8988T (cell line): ENCODE results near the gene FAF1.

Experiments used
- DNase-seq: peaks from one replicate; pipeline ENCODE4 v3.0.0; 2011

FAF1 gene

DNA sequence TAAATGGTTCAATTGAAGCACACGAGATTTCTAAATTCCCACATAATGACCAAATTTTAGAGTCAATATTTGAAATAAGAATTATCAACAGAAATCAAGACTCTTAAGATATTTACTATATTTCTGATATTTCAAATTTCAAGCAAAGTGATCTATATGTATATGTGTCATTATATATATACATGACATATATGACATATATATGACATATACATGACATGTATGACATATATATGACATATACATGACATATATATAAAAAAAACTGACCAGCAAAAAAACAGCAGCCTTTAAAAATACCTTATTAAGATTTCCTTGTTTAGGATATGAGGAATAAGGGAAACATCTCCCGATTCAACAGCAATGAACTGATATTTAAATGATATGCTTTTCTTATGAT is 266.2 kb downstream of the FAF1 start:
- no peak for DNase-seq

DNA sequence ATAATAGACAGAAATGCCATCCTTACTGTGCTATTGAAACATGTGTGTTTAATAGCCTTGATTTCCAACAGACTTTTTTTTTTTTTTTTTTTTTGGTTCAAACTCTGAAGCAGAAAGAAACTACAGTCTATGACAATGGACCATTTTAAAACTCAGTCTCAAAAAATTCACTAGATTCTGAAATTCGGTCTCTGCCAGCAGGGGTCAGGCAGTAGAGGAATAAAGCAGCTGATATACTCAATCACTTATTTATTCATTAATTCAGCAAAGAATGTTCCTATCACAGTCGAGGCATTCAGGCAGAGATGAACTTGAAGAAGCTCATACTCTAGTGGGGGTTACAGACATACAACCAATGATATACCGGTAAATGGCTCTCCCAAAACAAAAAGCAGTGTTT is 275.9 kb downstream of the FAF1 start:
- no peak for DNase-seq

DNA sequence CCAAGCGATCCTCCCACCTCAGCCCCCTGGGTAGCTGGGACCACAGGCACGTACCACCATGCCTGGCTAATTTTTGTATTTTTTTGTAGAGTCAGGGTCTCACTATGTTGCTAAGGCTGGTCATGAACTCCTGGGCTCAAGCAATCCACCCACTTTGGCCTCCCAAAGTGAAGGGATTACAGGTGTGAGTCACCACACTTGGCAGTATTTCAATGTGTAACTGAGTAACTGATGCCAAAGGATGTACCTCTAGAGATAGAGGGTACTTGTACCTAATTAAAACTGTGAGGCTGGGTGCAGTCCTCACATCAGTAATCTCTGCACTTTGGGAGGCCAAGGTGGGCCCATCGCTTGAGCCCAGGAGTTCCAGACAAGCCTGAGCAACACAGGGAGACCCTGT is 278.1 kb downstream of the FAF1 start:
- no peak for DNase-seq

DNA sequence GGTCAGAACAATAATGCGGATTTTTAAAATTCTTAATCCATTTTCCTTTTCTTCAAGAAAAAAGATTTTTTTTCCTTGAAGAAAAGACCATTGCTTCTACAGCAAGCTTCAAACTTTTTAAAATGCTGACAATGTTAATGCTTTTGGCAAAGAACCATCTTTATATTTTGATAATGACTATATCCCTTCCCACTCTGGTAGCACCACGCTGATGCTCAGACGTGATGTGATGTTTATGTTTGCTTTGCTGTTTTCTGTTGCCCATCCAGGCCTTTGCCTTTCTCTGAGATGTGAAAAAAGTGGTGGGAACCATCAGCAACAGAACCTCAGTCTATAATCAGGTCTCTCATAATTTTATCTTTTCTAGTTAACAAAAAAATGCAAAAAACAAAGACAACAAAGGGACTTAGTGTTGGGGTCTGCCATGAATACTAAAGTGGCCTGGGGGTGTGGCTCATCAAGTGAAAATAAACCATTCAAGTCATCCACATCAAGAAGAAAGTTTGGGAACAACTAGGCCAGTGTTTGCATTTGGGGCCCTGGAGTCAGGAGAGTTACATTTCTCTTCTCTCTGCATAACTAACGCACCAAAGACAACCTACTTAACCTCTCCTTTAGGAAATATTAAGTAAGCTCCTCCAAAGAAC is 292.2 kb downstream of the FAF1 start:
- no peak for DNase-seq

DNA sequence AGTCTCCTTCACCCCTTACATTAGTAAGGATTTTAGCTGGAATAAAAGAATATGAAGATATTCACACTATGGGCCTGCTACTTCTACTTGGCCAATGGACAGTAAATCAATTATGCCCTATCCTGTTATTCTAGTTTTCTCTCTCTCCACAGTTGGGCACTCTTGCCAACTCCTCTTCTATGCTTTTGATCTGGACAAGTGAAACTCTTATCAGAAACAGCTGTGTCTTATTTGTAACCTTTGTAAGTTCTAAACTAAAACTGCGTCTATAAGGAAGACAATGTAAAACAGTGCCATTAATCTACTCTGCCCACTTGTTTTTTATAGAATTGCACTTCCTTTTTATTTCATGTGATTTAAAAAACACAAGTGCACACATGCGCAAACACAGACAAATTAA is 292.8 kb downstream of the FAF1 start:
- DNase-seq = no peak

DNA sequence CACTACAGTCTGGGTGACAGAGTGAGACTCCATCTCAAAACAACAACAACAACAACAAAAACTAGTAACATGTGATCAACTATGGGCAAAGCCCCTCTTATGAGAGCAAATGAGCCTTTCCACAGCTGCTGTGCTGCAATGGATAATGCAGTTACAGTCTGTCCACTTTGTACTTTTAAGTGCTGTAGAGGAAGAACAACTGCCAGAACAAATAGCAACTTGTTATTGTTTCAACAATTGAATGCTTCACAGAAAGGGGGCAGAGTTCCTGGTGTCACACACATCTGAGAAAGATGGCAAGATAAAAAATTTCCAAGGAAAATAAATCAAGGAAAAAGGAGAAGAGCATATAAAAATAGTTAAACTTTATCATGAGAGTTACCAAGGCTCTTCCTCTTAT is 293.2 kb downstream of the FAF1 start:
- no peak for DNase-seq

DNA sequence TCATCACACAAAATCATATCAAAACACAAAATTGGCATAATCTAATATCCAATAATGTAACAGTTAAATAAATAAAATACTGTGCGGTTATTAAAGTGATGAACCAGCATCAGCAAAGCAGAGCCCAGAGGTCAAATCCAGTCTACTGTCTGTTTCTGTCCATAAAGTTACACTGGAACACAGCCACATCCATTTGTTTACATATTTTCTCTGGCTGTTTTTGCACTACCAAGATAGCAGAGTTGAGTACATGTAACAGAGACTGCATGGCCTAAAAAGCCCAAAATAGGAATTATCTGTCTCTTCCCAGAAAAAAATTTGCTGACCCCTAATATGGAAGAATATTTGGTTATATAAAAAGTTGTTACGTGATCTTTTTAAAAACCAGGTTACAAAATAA is 294.7 kb downstream of the FAF1 start:
- DNase-seq = no peak

DNA sequence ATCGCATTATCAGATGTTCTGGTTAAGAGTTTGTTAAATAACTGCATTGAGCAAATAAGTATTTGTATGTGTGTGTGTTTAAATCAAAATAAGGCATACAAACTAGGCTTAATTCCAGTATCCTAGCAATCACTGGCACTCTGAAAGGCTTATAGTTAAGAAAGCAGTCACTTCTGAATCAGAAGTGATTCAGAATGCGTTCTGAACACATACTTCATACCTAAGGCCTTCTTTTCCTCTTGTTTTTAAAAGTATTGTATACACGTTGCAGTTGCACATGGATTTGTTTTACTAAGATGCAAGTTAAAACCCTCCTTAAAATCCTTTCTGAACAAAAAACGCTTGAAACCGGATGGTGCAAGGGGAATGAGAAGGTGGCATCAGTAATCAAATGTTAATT is 298.4 kb downstream of the FAF1 start:
- no peak for DNase-seq

DNA sequence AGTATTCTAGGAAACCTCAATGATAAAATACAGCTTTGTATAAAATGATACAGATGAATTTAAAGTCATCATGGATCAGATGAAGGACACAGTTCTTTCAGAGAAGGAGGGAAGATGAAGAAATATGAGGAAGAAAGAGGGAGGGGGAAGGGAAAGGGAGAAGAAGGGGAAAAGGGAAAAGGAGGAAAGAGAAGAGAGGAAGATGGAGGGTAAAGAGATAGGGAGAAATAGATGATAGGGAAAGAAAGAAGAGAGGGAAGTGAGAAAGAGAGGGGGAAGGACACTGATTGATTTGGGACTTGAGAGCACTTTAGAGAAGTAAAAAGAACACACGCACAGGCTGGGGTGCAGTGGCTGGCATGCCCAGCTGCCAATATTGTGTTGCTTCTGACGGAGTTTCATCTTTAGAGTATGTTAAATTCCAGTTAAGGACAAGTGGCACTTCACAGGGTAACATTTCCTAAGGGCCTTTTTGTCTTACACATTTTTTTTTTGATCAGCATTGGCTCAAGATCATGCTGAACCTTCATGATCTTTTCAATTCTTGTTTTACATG is 300.9 kb downstream of the FAF1 start:
- DNase-seq = no peak

DNA sequence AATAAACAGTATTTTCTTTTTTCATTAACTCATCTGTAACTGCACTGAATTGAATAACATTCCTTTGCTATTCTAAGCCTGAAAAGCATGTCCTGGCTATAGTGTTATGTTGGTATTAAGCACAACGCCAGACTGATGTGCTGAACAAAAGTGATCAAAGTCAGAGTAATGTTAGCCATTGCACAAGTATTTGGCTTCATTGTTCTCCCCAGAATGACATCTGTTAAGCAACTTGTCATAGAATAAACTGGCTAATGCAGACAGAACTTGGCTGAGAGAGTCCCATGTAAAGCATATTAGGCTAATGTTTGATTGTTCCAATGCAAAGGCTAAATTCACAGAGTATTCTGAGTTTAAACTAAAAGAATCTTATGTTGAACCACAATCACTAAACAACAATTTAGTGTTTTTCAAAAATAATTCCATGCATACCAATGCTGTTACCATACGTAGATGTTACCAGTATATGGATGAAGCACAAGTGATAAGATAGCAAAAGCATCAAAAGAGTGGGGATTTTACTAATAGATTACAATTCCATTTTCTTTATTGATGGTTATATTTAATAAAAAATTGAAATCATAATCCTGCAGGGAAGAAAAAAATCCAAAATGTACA is 301.5 kb downstream of the FAF1 start:
- DNase-seq = no peak

DNA sequence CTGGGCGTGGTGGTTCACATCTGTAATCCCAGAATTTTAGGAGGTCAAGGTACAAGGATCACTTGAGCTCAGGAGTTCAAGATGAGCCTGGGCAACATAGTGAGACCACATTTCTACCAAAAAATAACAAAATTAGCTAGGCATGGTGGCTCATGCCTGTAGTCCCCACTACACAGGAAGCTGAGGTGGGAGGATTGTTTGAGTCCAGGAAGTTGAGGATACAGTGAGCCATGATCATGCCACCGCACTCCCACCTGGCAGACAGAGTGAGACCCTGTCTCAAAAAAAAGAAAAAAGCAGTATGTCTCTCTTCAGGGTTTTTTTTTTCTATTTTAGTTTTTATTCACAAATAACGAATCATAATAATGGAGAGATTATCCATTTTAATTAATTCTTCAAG is 303.1 kb downstream of the FAF1 start:
- no peak for DNase-seq

DNA sequence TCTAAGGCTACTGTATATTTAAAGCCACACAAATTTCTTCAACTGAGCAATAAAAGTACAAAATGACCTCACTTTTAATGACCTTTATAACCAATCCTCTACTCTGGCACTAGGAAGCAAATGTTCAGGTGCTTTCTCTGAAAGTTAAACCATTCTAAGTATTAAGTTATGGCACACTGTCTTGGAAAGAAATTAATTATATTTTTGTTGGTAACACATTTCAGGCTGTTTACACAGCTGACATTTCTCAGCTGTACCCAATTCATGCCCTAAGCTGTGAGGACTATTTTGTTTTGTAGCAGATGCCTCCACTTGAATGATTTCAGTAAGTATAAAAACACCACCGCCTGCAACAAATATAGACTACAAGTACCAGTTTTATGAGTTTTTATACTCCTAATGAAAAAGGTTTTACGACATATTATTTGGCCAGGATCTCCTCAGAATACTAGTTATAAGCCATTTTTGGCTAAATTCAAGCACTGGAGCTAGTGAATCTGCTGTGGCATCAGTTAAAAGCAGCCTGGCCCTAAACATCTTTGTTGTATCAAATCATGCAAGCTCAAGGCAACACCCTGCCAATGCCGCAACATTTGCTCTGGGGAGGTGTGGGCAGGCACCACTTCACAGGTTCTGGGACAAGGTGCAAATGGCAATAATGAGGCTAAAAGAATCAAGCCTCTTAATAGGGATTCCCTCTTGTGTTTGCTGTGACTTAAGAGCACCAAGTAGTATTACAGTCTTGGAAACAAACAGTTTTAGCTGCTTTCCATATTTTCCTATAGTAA is 308.4 kb downstream of the FAF1 start:
- no peak for DNase-seq

DNA sequence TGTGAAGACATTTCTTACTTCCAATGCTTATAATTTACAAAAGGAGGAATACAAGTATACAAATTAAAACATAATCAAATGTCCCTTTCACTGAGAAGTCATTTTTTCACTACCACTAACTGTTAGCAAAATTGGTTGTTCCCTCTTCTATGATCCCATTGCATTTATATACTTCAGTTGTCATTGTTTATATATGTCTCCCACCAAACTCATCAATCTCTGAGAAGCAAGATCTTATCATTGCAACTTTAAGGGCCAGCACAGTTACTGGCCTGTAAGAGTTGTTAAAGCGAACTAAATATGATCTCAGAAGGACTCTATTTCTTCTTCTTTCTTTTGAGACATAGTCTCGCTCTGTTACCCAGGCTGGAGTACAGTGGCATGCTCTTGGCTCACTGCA is 313.5 kb downstream of the FAF1 start:
- DNase-seq = no peak

DNA sequence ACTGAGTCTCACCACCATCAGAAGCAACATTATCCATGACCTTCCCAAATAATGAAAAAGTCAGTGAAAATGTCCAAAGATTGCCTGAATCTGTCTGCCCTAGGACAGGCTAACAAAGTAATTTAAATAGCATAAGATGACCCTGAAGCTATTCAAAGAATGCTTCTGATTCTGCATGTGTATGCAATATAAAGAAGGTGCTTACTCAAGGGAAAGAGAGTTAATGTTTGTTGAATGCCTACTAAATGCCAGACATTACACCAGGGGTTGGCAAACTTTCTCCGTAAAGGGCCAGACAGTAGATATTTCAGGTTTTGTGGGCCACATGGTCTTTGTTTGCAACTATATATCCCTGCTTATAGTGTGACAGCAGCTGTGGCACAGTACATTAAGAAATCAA is 314.9 kb downstream of the FAF1 start:
- DNase-seq = no peak

DNA sequence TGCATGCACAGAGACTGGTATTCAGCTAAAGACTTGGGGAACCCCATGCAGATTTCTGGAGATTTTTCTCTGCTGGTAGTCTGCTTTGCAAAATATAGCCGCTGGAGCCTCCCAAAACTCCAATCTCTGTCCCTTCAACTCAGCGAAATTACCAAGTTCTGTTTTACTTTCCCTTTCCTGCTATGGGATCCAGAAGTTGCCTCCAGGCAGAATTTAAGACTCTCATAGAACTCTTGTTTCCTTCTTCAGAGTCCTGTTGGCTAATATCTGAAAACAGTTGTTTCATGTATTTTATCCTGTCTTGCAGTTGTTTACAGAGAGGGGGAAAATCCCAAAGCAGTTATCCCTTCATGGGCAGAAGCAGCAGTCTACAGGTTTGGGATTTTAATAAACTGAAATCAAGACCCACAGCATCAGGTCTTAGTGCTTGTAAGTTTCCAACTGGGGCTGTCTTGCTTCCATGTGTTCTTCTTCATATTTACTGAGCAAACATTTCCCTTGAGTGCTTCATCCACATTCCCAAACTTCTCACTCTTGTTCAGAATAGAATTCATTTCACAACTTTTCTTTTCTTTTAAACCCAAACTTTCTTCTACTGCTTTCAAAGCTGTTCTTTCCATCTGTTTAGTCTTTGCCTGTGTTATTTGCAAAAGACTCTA is 315.5 kb downstream of the FAF1 start:
- no peak for DNase-seq

DNA sequence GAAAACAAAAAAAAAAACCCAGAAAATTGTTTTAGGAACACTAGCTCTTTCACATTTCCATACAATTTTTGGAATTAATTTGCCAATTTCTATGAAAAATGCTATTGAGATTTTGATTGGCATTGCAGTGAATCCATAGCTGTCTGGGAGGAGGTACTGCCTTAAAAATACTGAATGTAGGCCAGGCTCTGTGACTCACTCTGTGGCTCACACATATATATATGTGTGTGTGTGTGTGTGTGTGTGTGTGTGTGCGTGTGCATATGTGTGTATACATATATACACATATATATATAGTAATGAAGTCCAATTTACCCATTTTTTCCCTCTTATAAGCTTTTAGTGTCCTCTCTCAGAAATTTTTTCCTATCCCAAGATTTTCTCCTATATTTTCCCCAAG is 322.6 kb downstream of the FAF1 start:
- no peak for DNase-seq

DNA sequence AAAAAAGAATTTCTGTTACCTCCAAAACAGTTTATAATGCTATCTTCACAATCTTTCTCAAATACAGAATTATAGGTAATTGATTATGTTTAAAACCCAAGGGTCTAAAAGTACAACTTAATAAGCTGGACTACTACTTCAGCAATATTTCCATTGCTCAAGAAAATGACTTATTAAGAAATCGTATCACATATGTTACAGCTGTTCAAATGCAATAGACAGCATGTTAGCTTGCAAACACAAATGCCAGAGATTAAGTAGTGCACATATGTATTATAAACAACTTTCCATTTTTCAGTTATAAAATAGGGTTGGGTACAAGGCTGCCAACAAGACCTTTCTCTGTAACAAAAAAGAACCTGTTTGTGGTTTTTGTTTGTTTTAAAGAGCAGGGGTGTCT is 325.8 kb downstream of the FAF1 start:
- no peak for DNase-seq

DNA sequence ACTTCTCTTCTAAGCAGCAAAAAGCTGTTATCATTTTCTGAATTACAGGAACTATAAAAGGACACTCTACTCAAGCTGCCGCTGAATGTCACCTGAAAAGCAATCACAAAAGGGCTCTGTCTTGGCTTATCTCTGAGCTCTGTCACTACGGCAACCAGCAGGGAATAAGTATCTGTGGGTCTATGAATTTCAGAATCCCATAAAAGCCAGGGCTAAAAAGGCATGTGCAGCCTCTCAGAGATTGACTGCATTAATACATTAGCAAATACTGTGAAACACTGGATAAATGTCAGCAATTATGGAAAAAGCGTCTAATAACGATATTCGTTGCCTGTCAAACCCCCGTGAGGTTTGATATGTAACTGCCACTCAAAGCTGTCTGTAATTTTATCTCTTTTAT is 326.6 kb downstream of the FAF1 start:
- no peak for DNase-seq

DNA sequence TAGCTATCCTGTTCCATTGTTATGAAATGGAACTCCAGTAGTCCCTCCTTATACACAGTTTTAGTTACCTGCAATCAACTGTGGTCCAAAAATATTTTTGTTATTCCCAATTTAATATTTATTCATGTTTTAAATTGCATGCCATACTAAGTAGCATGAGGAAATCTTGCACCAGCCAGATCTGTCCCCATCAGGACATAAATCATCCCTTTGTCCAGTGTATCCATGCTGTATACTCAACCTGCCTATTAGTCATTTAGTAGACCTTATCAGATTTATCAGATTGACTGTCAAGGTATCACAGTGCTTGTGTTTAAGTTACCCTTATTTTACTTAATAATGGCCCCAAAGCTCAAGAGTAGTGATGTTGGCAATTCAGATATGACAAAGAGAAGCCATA is 328.9 kb downstream of the FAF1 start:
- DNase-seq = no peak

DNA sequence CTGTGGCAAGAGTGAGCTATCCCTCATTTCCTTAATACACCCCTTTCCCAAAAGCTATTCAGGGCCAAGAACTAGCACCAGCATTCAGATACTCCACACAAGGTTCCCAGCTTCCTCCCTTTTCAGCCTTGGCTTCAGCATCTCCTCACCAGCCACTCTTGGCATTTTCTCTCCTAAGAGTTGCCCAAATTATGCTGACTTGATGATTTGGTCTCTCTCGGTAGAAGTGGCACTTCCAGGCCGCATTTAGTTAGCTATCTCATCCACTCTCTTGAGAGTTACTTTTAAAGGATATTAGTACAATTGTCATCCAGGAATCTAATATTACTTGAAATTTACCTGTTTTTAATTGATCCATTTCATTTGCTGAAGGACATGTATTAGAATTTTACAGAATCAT is 337.8 kb downstream of the FAF1 start:
- DNase-seq = no peak

DNA sequence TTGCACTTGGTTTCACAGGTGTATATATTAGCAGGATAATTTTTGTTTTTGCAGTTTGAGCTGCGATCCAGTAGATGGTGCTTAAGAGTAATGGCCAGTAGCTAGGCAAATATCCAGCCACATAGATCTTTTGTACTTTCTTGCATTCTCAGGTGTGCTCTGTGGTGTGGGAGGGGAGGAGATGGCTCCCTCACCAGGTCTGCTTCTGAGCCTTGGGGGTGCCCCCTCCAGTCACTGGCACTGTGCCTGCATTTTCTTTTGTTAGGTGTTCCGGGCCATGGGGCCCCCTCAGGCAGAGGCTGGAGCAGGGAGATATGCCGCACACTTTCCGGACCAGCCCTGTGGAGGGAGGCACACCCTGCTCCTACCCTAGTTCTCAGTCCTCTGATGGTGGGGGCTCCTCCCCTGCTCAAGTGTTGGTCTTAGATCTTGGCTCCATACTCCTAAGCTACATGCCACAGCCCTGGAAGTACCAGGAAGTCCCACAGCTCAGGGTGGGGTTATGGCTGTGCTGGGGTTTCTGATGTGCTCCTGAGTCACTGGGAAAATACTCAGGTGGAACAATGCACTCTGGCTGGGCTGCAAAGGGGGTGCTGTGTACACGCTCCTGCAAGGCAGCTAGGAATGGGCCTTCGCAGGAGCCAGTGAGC is 339.3 kb downstream of the FAF1 start:
- DNase-seq = peak; percentile 28

DNA sequence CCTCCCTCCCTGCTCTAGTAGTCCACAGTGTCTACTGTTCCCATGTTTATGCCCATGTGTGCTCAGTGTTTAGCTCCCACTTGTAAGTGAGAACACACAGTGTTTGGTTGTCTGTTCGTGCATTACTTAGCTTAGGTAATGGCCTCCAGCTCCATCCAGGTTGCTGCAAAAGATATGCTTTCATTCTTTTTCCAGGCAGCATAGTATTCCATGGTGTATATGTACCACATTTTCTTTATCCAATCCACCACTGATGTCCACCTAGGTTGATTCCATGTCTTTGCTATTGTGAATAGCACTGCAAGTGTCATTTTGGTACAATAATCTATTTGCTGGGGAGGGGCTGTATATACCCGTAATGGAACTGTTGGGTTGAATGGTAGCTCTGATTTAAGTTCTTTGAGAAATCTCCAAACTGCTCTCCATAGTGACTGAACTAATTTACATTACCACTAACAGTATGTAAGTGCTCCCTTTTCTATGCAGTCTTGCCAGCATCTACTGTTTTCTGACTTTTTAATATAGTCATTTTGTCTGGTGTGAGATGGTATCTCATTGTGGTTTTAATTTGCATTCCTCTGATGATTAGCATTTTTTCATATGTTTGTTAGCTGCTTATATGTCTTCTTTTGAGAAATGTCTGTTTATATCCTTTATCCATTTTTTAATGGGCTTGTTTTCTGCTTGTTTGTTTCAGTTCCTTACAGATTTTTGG is 344.9 kb downstream of the FAF1 start:
- no peak for DNase-seq
